Large intestine (tissue), 3 donors: Measurements from ENCODE around the gene ZNF8. TPM values are rescaled to one million over a fixed set of nuclear protein-coding genes. Genes with fewer than 3 reads are reported as not detected.

Experiments
- DNase-seq, 2 donors: peaks; one replicate each; pipeline versions ENCODE4 v3.0.0 to v3.0.0-alpha.2; 2013
- H3K27ac ChIP-seq: one replicate; pipeline ENCODE4 v1.5.1; 2013; ENCODE audit warnings: low read length
- H3K27me3 ChIP-seq: 2 replicates; pipeline ENCODE4 v1.6.1; 2013; ENCODE audit warnings: low read length; ENCODE audit not compliant: control insufficient read depth, insufficient read depth
- H3K36me3 ChIP-seq: 2 replicates; pipeline ENCODE4 v1.6.1; 2013; ENCODE audit warnings: low read length; ENCODE audit not compliant: control insufficient read depth, insufficient read depth
- H3K4me1 ChIP-seq: one replicate; pipeline ENCODE4 v1.6.1; 2013; ENCODE audit warnings: low read length; ENCODE audit not compliant: control insufficient read depth, insufficient read depth
- H3K4me3 ChIP-seq: one replicate; pipeline ENCODE4 v1.5.1; 2013; ENCODE audit warnings: low read length
- H3K9me3 ChIP-seq: one replicate; pipeline ENCODE4 v1.6.1; 2013; ENCODE audit warnings: mild to moderate bottlenecking, low read depth, low read length, moderate library complexity; ENCODE audit not compliant: control insufficient read depth
- WGBS: methylation state at CpG from one replicate; pipeline ENCODE4 v1.1.5; 2013; ENCODE audit warnings: low lambda C conversion rate; ENCODE audit not compliant: insufficient coverage; 5-methylcytosine and 5-hydroxymethylcytosine counted together
- polyA plus RNA-seq: library from polyadenylated mRNA; unstranded; fragments of 120-200 nt; gene quantifications from one replicate; pipeline ENCODE4 v1.2.1, GENCODE V29; 2013

Gene ZNF8
- polyA plus RNA-seq, 1 donor, result 5.1 TPM

GRCh38 chr19:58262922-58263296 lies 15.8 kb upstream of the ZNF8 start:
- WGBS, result no CpG with 5 or more reads among the region's 7 CpGs

GRCh38 chr19:58265100-58265499 lies 13.7 kb upstream of the ZNF8 start:
- peaks cover 32% of the 10 kb centered on the region for H3K36me3 ChIP-seq
- WGBS, result no CpG with 5 or more reads among the region's 3 CpGs

More at GRCh38 chr19:58262922-58263296, 15.8 kb upstream of the ZNF8 start:
- no peak overlapping the region for H3K27ac ChIP-seq
- no peaks in the 10 kb centered on the region for H3K27me3 ChIP-seq
- H3K36me3 ChIP-seq, result peaks cover 53% of the 10 kb centered on the region
- DNase-seq, result no peak
- H3K9me3 ChIP-seq, result peaks cover 95% of the 10 kb centered on the region
- H3K4me3 ChIP-seq, result no peak overlapping the region
- no peaks in the 10 kb centered on the region for H3K4me1 ChIP-seq

GRCh38 chr19:58268344-58268743 lies 10.4 kb upstream of the ZNF8 start:
- no peak overlapping the region for H3K27ac ChIP-seq
- no peaks in the 10 kb centered on the region for H3K4me1 ChIP-seq
- H3K27me3 ChIP-seq, result no peaks in the 10 kb centered on the region
- no peak for DNase-seq
- H3K9me3 ChIP-seq, result peaks cover 83% of the 10 kb centered on the region
- H3K36me3 ChIP-seq, result peaks cover 13% of the 10 kb centered on the region
- 100% methylated on average over 1 of the region's 3 CpGs for WGBS
- H3K4me3 ChIP-seq, result no peak overlapping the region

More at GRCh38 chr19:58265100-58265499, 13.7 kb upstream of the ZNF8 start:
- Histone ChIP-seq H3K9me3 (peaks cover 85% of the 10 kb centered on the region), H3K4me1 (no peaks in the 10 kb centered on the region), H3K27ac (no peak overlapping the region), H3K27me3 (no peaks in the 10 kb centered on the region), H3K4me3 (no peak overlapping the region)
- DNase-seq, result no peak

- H3K27me3 ChIP-seq, result no peaks in the 10 kb centered on the region
- WGBS, result no CpG with 5 or more reads among the region's 2 CpGs
- H3K4me3 ChIP-seq, result no peak overlapping the region
- peaks cover 48% of the 10 kb centered on the region for H3K9me3 ChIP-seq
- DNase-seq, result no peak
- peaks cover 27% of the 10 kb centered on the region for H3K36me3 ChIP-seq
- H3K4me1 ChIP-seq, result no peaks in the 10 kb centered on the region
- H3K27ac ChIP-seq, result no peak overlapping the region
Observed at GRCh38 chr19:58274771-58275201, 4.0 kb upstream of the ZNF8 start.

- H3K27ac ChIP-seq, result no peak overlapping the region
- H3K27me3 ChIP-seq, result no peaks in the 10 kb centered on the region
- H3K9me3 ChIP-seq, result peaks cover 42% of the 10 kb centered on the region
- H3K4me1 ChIP-seq, result no peaks in the 10 kb centered on the region
- DNase-seq, result no peak
- WGBS, result no CpG with 5 or more reads among the region's 3 CpGs
- peaks cover 27% of the 10 kb centered on the region for H3K36me3 ChIP-seq
- H3K4me3 ChIP-seq, result no peak overlapping the region
Observed at GRCh38 chr19:58275564-58275963, 3.2 kb upstream of the ZNF8 start.

- WGBS, result no CpG with 5 or more reads among the region's 7 CpGs
- H3K4me3 ChIP-seq, result no peak overlapping the region
- H3K27me3 ChIP-seq, result no peaks in the 10 kb centered on the region
- H3K36me3 ChIP-seq, result peaks cover 20% of the 10 kb centered on the region
- no peak for DNase-seq
- H3K4me1 ChIP-seq, result no peaks in the 10 kb centered on the region
- H3K27ac ChIP-seq, result no peak overlapping the region
- peaks cover 26% of the 10 kb centered on the region for H3K9me3 ChIP-seq
Observed at GRCh38 chr19:58277197-58277596, 1.6 kb upstream of the ZNF8 start.

- no peaks in the 10 kb centered on the region for H3K4me1 ChIP-seq
- peaks cover 19% of the 10 kb centered on the region for H3K36me3 ChIP-seq
Observed at GRCh38 chr19:58277748-58278540, 811 bp upstream of the ZNF8 start.

GRCh38 chr19:58279042-58279924 lies 528 bp downstream of the ZNF8 start:
- WGBS, result 40% methylated on average over 1 of the region's 60 CpGs
- peaks cover 17% of the 10 kb centered on the region for H3K36me3 ChIP-seq

More at GRCh38 chr19:58277748-58278540, 811 bp upstream of the ZNF8 start:
- H3K27ac ChIP-seq, result peak overlapping the region; percentile 84
- peak overlapping the region; percentile 100 for H3K4me3 ChIP-seq
- 14% methylated on average over 3 of the region's 25 CpGs for WGBS
- DNase-seq, result no peak
- no peaks in the 10 kb centered on the region for H3K27me3 ChIP-seq
- peaks cover 20% of the 10 kb centered on the region for H3K9me3 ChIP-seq

GRCh38 chr19:58279925-58280316 lies 1.2 kb downstream of the ZNF8 start:
- peaks cover 16% of the 10 kb centered on the region for H3K36me3 ChIP-seq
- no peaks in the 10 kb centered on the region for H3K4me1 ChIP-seq
- H3K27me3 ChIP-seq, result no peaks in the 10 kb centered on the region
- peaks cover 10% of the 10 kb centered on the region for H3K9me3 ChIP-seq
- no peak overlapping the region for H3K27ac ChIP-seq
- no CpG with 5 or more reads among the region's 4 CpGs for WGBS
- H3K4me3 ChIP-seq, result peak overlapping the region; percentile 100
- DNase-seq, result no peak

More at GRCh38 chr19:58279042-58279924, 528 bp downstream of the ZNF8 start:
- Histone ChIP-seq H3K4me3 (peak overlapping the region; percentile 100), H3K27me3 (no peaks in the 10 kb centered on the region), H3K9me3 (peaks cover 10% of the 10 kb centered on the region), H3K4me1 (no peaks in the 10 kb centered on the region), H3K27ac (peak overlapping the region; percentile 85)
- peak; percentile 76 to 83 for DNase-seq

- peaks cover 5% of the 10 kb centered on the region for H3K9me3 ChIP-seq
- no peak overlapping the region for H3K4me3 ChIP-seq
- peaks cover 39% of the 10 kb centered on the region for H3K36me3 ChIP-seq
- no peak for DNase-seq
- no peaks in the 10 kb centered on the region for H3K27me3 ChIP-seq
- no peak overlapping the region for H3K27ac ChIP-seq
- H3K4me1 ChIP-seq, result no peaks in the 10 kb centered on the region
- no CpG with 5 or more reads among the region's 7 CpGs for WGBS
Observed at GRCh38 chr19:58284199-58284598, 5.4 kb downstream of the ZNF8 start.
